C4-2B (cell line): ENCODE data around the gene AGBL3.

Experiments used
- H3K27ac ChIP-seq: fragments of 450-650 bp; 2 replicates; pipeline ENCODE4 v1.5.1; 2017
- ZFX ChIP-seq: fragments of 450-650 bp; IDR thresholded peaks from 2 replicates; pipeline ENCODE4 v1.6.1; 2017
- TF ChIP-seq, protein P1 (sequence below): fragments of 450-650 bp; conservative IDR thresholded peaks from 2 replicates; pipeline ENCODE4 v1.5.1; 2017; ENCODE audit warnings: mild to moderate bottlenecking

AGBL3 gene

DNA sequence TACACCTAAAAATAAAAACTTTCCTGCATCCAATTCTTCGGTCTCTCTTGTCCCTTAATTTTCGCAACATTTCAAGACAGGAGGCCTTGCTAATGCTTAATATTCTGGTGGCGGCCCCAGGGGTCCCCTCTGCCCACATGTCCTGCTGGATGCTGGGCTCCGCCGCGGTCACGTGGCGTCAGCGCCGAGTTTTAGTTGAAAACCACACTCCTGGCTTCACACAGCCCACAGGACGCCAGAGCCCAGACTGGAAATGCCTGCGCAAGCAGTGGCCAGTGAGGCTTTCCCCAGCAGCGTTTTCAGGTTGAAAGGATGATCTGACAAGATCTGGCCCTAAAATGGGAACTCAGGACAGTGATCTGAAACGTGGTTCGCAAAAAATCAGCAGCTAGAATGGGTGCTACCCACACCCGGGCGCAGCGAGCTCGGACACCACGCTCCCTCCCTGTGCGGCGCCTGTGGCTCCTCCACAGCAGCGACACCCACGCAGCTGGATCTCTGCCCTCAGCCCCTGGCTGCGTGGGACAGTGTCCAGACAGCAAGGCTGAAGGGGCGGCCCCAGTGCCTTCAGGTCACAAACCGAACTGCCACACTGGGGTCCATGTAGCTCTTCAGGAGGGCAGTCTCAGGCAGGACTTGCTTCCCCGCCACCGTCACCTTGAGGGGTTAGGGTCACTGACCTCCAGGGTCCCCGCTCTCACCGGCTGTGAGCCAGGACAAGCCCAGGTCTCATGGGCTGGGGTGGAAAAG lies 195.8 kb downstream of the AGBL3 start:
- no peak for TF ChIP-seq ZFX
- TF ChIP-seq, protein P1, sequence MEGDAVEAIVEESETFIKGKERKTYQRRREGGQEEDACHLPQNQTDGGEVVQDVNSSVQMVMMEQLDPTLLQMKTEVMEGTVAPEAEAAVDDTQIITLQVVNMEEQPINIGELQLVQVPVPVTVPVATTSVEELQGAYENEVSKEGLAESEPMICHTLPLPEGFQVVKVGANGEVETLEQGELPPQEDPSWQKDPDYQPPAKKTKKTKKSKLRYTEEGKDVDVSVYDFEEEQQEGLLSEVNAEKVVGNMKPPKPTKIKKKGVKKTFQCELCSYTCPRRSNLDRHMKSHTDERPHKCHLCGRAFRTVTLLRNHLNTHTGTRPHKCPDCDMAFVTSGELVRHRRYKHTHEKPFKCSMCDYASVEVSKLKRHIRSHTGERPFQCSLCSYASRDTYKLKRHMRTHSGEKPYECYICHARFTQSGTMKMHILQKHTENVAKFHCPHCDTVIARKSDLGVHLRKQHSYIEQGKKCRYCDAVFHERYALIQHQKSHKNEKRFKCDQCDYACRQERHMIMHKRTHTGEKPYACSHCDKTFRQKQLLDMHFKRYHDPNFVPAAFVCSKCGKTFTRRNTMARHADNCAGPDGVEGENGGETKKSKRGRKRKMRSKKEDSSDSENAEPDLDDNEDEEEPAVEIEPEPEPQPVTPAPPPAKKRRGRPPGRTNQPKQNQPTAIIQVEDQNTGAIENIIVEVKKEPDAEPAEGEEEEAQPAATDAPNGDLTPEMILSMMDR: no peak
- no peak overlapping the region for H3K27ac ChIP-seq

DNA sequence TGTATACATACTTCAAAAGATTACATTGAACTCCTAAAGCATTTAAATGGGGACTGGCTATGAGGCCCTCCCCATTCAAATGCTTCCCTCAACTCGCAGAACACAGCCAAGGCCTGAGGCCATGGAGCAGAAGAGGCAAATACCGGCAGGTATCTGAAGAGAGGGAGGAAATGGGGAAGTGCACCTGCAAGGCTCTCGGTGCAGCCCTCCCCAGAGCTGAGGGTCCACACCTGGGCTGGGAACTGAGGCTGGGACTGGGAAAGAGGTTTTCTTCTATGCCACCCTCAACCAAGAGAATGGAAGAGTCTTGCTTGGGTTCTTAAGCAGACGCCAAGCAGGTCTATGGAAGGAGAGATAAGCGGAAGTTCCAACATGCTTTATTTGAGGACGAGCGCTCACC lies 197.2 kb downstream of the AGBL3 start:
- TF ChIP-seq ZFX: no peak
- TF ChIP-seq, protein P1: no peak
- H3K27ac ChIP-seq: no peak overlapping the region

DNA sequence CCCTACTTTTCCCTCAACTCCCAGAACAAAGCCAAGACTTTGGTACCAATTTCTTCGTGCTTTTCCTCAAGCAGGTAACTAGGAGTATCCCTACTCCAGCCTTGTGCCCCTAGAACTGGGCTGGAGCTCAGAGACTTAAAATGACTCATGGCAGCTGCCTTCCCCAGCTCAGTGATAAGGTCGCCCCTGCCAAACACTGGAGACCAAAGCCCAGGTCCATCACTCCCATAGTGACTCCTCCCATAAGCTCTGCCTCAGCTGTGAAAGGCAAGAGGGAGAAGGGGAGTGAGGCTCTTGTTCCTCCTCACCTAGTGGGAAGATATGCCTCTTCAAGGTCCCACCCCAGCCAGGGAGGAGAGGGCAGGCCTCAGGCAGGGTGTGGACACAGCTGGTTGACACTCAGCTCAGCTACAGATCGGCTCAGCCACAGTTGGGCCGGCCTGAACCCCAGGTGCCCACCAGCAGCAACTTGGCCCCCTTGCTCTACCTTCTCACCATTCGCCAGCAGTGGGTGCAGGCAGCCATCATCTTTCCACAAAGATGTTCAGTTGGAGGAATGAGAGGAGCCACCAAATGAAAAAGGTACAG lies 198.0 kb downstream of the AGBL3 start:
- TF ChIP-seq, protein P1: no peak
- no peak for TF ChIP-seq ZFX
- no peak overlapping the region for H3K27ac ChIP-seq
